Kidney epithelial cell (primary cell): Measurements from ENCODE around the gene CREBL2. TPM values are rescaled to one million over a fixed set of nuclear protein-coding genes. Genes with fewer than 3 reads are reported as not detected.

Experiments
- DNase-seq: peaks from one replicate; pipeline ENCODE4 v3.0.0-alpha.2; 2010; ENCODE audit warnings: low read depth
- H3K27me3 ChIP-seq: 2 replicates; pipeline ENCODE4 v1.6.0; 2011; ENCODE audit warnings: low read length; ENCODE audit not compliant: control insufficient read depth, insufficient read depth
- H3K36me3 ChIP-seq: 2 replicates; pipeline ENCODE4 v1.5.1; 2011; ENCODE audit warnings: low read length; ENCODE audit not compliant: control insufficient read depth, insufficient read depth
- H3K4me3 ChIP-seq: 2 replicates; pipeline ENCODE4 v1.5.1; 2011; ENCODE audit warnings: low read depth, mild to moderate bottlenecking, control low read depth, low read length
- total RNA-seq: library from RNA; depleted of rRNA; stranded (reverse); fragments of >200 nt; gene quantifications from 2 replicates; pipeline ENCODE4 v1.2.3, GENCODE V29; 2015
- TF ChIP-seq, protein P1 (sequence below): IDR thresholded peaks from 2 replicates; pipeline ENCODE4 v1.5.1; 2011; ENCODE audit warnings: mild to moderate bottlenecking, moderate library complexity, low read length, control low read depth, inconsistent platforms; ENCODE audit not compliant: insufficient read depth, poor library complexity, severe bottlenecking

Gene CREBL2
- total RNA-seq, 1 donor from 2014 or later = 21.7 TPM

DNA sequence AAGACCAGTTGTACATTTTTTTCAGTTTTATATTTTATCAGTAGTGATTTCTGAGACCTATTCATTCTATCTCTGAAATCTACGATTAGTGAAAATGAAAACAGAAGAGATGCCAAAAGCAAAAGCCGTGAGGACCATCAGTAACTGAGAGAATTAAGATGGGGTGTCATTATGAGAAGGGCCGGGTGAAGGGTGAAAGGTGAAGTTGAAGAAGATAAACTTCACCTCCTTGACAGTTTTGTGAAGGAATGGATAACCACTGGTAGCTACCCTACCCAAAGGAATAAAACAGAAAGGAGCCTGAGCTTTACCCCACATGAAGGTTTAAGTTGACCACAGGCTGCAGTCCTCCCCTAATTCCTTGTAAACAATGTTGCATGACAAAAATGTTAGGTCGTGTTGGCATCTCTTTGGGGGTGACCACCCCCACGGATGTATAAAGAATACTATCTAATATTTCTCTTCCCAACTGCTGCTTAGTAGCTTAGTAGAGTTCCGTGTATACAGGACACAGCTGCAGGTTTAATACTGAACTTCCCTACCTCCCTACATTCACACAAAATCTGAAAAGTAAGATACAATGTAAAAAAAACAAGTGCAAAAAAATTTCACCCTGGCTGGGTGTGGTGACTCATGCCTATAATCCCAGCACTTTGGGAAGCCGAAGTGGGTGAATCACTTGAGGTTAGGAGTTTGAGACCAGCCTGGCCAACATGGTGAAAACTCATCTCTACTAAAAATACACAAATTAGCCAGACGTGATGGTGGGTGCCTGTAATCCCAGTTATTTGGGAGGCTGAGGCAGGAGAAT is 60.4 kb downstream of the CREBL2 start:
- TF ChIP-seq, protein P1, sequence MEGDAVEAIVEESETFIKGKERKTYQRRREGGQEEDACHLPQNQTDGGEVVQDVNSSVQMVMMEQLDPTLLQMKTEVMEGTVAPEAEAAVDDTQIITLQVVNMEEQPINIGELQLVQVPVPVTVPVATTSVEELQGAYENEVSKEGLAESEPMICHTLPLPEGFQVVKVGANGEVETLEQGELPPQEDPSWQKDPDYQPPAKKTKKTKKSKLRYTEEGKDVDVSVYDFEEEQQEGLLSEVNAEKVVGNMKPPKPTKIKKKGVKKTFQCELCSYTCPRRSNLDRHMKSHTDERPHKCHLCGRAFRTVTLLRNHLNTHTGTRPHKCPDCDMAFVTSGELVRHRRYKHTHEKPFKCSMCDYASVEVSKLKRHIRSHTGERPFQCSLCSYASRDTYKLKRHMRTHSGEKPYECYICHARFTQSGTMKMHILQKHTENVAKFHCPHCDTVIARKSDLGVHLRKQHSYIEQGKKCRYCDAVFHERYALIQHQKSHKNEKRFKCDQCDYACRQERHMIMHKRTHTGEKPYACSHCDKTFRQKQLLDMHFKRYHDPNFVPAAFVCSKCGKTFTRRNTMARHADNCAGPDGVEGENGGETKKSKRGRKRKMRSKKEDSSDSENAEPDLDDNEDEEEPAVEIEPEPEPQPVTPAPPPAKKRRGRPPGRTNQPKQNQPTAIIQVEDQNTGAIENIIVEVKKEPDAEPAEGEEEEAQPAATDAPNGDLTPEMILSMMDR = no peak
- Histone ChIP-seq H3K27me3 (no peaks in the 10 kb centered on the region), H3K36me3 (no peaks in the 10 kb centered on the region), H3K4me3 (no peak overlapping the region)
- no peak for DNase-seq

DNA sequence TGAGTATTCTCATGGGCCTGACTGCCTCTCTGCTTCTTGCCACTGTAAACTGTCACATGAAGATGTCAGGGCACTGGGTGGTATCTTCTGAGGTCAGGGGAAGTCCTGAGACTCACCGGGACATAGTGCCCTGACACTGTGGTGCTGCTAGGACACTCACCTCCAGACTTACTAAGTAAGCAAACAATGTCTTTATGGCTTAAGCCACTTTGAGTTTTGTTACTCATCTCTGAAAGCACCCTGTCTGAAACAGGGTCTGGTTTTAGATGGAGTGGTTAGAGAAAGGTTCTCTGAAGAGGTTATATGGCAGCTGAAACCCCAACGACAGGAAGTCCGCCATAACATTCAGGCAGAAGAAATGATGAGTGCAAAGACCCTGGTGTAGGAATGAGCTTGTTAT is 61.6 kb downstream of the CREBL2 start:
- no peaks in the 10 kb centered on the region for H3K27me3 ChIP-seq
- no peak for DNase-seq
- H3K4me3 ChIP-seq = no peak overlapping the region
- TF ChIP-seq, protein P1 = no peak
- H3K36me3 ChIP-seq = no peaks in the 10 kb centered on the region

DNA sequence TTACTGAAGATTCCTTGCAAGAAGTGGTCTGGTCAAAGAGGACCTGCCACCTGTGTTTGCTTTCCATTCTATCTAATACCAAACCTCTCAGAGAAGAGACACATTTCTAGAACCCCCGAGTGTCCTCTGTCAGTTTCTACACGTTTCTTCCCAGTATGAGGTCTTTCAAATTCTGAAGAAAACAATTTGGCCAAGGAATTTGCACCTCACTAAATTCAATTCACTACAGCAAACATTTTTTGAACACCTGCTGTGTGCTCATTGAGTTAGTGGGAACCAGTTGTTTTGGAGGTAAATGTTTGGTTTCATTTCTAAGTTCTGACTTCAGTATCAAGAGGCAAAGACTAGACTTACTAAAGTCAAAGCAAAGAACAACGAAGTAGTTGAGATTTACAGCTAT is 64.9 kb downstream of the CREBL2 start:
- DNase-seq = no peak
- no peaks in the 10 kb centered on the region for H3K36me3 ChIP-seq
- H3K4me3 ChIP-seq = no peak overlapping the region
- H3K27me3 ChIP-seq = no peaks in the 10 kb centered on the region
- TF ChIP-seq, protein P1 = no peak

DNA sequence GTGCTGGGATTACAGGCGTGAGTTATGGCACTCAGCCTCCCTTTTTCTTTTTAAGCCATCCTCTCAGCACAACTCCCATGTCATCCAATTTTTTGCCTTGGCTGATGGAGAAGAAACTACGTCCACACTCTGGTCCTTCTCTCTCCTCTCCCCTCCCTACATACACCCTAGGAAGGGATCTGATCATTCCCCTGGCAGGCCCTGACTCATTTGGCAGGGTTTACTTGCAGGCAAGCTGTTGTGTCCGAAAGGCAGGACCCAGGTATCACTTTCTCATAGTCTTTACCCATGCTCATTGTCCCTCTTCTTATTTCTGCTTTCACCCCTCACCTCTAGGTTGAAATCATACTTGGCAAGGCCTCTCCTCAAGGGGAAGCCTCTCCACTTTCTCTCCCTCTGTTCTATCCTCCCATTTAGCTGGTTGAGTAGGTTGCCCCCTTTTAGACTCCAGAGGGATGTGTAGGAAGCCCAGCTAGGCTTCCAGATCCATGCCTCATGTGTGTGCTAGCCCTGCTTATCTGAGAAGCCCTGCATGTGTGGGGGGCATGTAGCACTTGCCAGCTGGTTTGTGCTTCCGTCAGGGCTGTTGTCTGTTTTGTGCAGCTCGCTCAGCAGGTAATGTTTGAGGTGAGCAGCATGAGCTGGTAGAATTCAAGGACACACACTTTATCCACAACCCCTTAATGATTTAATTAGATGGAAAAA is 69.5 kb downstream of the CREBL2 start:
- Histone ChIP-seq H3K36me3 (no peaks in the 10 kb centered on the region), H3K4me3 (no peak overlapping the region), H3K27me3 (no peaks in the 10 kb centered on the region)
- no peak for DNase-seq
- TF ChIP-seq, protein P1 = no peak

DNA sequence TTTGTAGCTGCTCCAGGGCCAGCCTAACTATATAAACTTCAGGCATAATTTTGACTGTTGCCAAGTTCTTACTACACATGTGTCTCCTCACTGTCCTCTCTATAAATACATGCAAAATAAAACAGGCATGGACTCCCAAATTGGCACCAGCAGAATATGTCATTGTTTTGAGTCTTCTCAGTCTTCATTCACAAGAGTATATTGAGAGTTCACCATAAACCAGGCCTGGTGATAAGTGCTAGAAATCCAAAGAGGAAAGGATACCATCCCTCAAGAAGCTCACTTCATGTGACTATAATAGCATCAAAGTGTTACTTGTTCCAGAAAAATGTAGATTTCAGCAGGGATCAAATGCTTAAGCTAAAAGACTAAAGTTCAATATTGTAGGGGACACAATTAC is 70.6 kb downstream of the CREBL2 start:
- Histone ChIP-seq H3K4me3 (no peak overlapping the region), H3K36me3 (no peaks in the 10 kb centered on the region), H3K27me3 (no peaks in the 10 kb centered on the region)
- DNase-seq = no peak
- TF ChIP-seq, protein P1 = no peak
